ENCODE results near the gene SESN3.
A peak's percentile ranks its signal among the peaks of the same experiment; 100 is the strongest.

GRCh38 chr11:95154514-95154913 lies 76.5 kb downstream of the SESN3 start:
- TF ChIP-seq, protein P1, sequence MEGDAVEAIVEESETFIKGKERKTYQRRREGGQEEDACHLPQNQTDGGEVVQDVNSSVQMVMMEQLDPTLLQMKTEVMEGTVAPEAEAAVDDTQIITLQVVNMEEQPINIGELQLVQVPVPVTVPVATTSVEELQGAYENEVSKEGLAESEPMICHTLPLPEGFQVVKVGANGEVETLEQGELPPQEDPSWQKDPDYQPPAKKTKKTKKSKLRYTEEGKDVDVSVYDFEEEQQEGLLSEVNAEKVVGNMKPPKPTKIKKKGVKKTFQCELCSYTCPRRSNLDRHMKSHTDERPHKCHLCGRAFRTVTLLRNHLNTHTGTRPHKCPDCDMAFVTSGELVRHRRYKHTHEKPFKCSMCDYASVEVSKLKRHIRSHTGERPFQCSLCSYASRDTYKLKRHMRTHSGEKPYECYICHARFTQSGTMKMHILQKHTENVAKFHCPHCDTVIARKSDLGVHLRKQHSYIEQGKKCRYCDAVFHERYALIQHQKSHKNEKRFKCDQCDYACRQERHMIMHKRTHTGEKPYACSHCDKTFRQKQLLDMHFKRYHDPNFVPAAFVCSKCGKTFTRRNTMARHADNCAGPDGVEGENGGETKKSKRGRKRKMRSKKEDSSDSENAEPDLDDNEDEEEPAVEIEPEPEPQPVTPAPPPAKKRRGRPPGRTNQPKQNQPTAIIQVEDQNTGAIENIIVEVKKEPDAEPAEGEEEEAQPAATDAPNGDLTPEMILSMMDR (IDR thresholded peaks at IDR 0.05), result peak; percentile 38 to 65 (median 49)
- no peak for TF ChIP-seq POLR2A (IDR thresholded peaks at IDR 0.05)
